ENCODE measurements around the gene ABCC12. TPM values are rescaled to one million over a fixed set of nuclear protein-coding genes. Genes with fewer than 3 reads are reported as not detected.

ABCC12 gene
- total RNA-seq, 1 experiment from 2014 or later = not detected

- H3K4me2 ChIP-seq (ENCODE audit: low read length) = no peak overlapping the region
- H2AFZ ChIP-seq (ENCODE audit: low read depth, low read length, poor library complexity, severe bottlenecking) = no peak overlapping the region
- peaks cover 0 to 10% of the 10 kb centered on the region in 2 experiments; a peak in 2 of 4 replicates for H3K4me1 ChIP-seq (ENCODE audit: control insufficient read depth in 1 of 2, insufficient read depth in 2 of 2, low read length in 2 of 2)
- H3K36me3 ChIP-seq (ENCODE audit: control insufficient read depth in 1 of 2, insufficient read depth in 2 of 2, low read length in 2 of 2) = no peaks in the 10 kb centered on the region
- no TSS peak for BruUV-seq (replicated peaks)
- no peak for ATAC-seq
- H3K79me2 ChIP-seq (ENCODE audit: insufficient read depth, low read length) = no peaks in the 10 kb centered on the region
- H3K4me3 ChIP-seq (replicated peaks in 1 of 2; ENCODE audit: low read depth in 1 of 2, low read length in 2 of 2) = no peak overlapping the region
- POLR2A ChIA-PET = no interaction called here
- CTCF ChIA-PET = no interaction called here
- no peak overlapping the region for H3K27ac ChIP-seq (ENCODE audit: low read depth, low read length)
- intact Hi-C loops (cut with micrococcal nuclease) = no loop called here
- H3K27me3 ChIP-seq (ENCODE audit: insufficient read depth, low read length) = no peaks in the 10 kb centered on the region
- no peak for TF ChIP-seq CBX3 (IDR thresholded peaks at IDR 0.05; ENCODE audit: low read depth)
- H3K9me2 ChIP-seq (ENCODE audit: insufficient read depth) = no peaks in the 10 kb centered on the region
- no peak overlapping the region for H3K9ac ChIP-seq (ENCODE audit: low read length)
- DNase-seq (ENCODE audit: low read depth, low spot score) = no peak
- H4K20me1 ChIP-seq (ENCODE audit: insufficient read depth) = no peaks in the 10 kb centered on the region
- RAD21 ChIA-PET (ENCODE audit: low non-redundant PET in 1 of 2, low total read pairs in 2 of 2, uncharacterized antibody in 2 of 2, unreplicated experiment in 2 of 2) = no interaction called here
- no peaks in the 10 kb centered on the region for H3K9me3 ChIP-seq (ENCODE audit: control insufficient read depth in 1 of 2, insufficient read depth in 1 of 2, low read depth in 1 of 2, low read length in 2 of 2)
Observed at GRCh38 chr16:48131201-48131935, 24.4 kb downstream of the ABCC12 start.

GRCh38 chr16:48129926-48130325 lies 25.9 kb downstream of the ABCC12 start:
- no peak for TF ChIP-seq MAX (IDR thresholded peaks at IDR 0.05)
- TF ChIP-seq RAD21 (IDR thresholded peaks at IDR 0.05; ENCODE audit: low read depth) = no peak
- intact Hi-C loops (cut with micrococcal nuclease) = no loop called here
- no peak for DNase-seq (ENCODE audit: low read depth, low spot score)

More at GRCh38 chr16:48129926-48130325, 25.9 kb downstream of the ABCC12 start:
- Histone ChIP-seq H3K4me1 (ENCODE audit: control insufficient read depth in 1 of 2, insufficient read depth in 2 of 2, low read length in 2 of 2) (peaks cover 0 to 10% of the 10 kb centered on the region in 2 experiments; a peak in 2 of 4 replicates), H4K20me1 (ENCODE audit: insufficient read depth) (no peaks in the 10 kb centered on the region), H3K79me2 (ENCODE audit: insufficient read depth, low read length) (no peaks in the 10 kb centered on the region), H3K4me3 (replicated peaks in 1 of 2; ENCODE audit: low read depth in 1 of 2, low read length in 2 of 2) (no peak overlapping the region), H3K27ac (ENCODE audit: low read depth, low read length) (no peak overlapping the region), H3K9ac (ENCODE audit: low read length) (no peak overlapping the region), H2AFZ (ENCODE audit: low read depth, low read length, poor library complexity, severe bottlenecking) (no peak overlapping the region), H3K9me2 (ENCODE audit: insufficient read depth) (no peaks in the 10 kb centered on the region), H3K36me3 (ENCODE audit: control insufficient read depth in 1 of 2, insufficient read depth in 2 of 2, low read length in 2 of 2) (no peaks in the 10 kb centered on the region), H3K9me3 (ENCODE audit: control insufficient read depth in 1 of 2, insufficient read depth in 1 of 2, low read depth in 1 of 2, low read length in 2 of 2) (no peaks in the 10 kb centered on the region), H3K4me2 (ENCODE audit: low read length) (no peak overlapping the region), H3K27me3 (ENCODE audit: insufficient read depth, low read length) (no peaks in the 10 kb centered on the region)
- POLR2A ChIA-PET = no interaction called here
- RAD21 ChIA-PET (ENCODE audit: low non-redundant PET in 1 of 2, low total read pairs in 2 of 2, uncharacterized antibody in 2 of 2, unreplicated experiment in 2 of 2) = no interaction called here
- no TSS peak for BruUV-seq (replicated peaks)
- no peak for ATAC-seq
- CTCF ChIA-PET = no interaction called here

All from HCT116 (cell line).